ENCODE measurements around the gene IFT172.
"Not testable (repeated sequence)": the region's sequence is repeated elsewhere in the genome, so short reads cannot be mapped to it uniquely, and the experiment has no call there.

IFT172 gene, protein sequence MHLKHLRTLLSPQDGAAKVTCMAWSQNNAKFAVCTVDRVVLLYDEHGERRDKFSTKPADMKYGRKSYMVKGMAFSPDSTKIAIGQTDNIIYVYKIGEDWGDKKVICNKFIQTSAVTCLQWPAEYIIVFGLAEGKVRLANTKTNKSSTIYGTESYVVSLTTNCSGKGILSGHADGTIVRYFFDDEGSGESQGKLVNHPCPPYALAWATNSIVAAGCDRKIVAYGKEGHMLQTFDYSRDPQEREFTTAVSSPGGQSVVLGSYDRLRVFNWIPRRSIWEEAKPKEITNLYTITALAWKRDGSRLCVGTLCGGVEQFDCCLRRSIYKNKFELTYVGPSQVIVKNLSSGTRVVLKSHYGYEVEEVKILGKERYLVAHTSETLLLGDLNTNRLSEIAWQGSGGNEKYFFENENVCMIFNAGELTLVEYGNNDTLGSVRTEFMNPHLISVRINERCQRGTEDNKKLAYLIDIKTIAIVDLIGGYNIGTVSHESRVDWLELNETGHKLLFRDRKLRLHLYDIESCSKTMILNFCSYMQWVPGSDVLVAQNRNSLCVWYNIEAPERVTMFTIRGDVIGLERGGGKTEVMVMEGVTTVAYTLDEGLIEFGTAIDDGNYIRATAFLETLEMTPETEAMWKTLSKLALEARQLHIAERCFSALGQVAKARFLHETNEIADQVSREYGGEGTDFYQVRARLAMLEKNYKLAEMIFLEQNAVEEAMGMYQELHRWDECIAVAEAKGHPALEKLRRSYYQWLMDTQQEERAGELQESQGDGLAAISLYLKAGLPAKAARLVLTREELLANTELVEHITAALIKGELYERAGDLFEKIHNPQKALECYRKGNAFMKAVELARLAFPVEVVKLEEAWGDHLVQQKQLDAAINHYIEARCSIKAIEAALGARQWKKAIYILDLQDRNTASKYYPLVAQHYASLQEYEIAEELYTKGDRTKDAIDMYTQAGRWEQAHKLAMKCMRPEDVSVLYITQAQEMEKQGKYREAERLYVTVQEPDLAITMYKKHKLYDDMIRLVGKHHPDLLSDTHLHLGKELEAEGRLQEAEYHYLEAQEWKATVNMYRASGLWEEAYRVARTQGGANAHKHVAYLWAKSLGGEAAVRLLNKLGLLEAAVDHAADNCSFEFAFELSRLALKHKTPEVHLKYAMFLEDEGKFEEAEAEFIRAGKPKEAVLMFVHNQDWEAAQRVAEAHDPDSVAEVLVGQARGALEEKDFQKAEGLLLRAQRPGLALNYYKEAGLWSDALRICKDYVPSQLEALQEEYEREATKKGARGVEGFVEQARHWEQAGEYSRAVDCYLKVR (N-terminal part only)

DNA sequence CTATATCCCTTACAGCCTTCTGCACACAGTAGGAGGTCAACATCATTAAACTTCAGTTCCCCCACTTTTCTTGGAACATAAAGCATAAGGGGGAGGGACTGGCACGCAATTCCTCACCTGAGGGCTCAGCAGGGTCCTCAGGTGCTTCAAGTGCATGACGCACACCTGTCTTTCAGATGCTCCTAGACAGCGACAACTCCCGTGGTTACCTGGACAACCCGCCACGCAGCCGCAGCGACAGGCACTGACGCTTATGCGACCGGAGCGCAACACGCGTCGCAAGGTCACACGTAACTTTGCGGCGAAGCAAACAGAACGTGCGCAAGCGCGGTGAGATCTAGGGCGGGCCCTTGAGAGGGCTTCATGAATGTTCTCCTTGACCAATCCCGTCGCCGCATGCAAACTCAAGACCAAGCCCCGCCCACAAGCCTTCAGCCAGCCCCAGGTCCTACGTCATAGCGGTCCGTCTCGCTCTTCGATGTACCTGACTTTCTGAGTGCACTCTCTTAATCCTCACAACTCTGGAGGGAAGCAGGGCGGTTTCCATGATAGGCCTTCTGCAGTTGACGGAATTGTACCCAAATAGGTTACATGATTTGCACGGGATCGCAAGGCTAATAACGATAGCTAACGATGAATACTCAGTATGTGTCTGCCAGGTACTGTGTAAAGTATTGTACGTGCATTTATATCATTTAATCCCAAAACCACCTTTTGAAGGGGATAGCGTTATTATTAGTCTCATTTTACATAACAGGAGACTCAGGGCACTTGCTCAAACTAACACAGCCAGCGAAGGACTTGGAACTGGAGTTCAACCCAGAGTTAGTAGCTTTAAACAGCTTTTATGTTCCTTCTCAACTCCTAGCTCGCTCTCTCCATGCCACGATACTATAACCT lies at the start of gene IFT172:
TSS of gene IFT172 (minus strand) at position 246 of the 900 bp plus-strand sequence. CDS start at position 156, 90 bp downstream.
- Histone ChIP-seq H3K9ac (ENCODE audit: low read depth, low read length) (no peak within 1 kb of the TSS), H3K9me3 (ENCODE audit: insufficient read depth, low read length, severe bottlenecking) (no peaks in the 10 kb centered on the region), H3K79me2 (ENCODE audit: insufficient read depth, low read length) (no peaks in the 10 kb centered on the region), H4K20me1 (ENCODE audit: insufficient read depth, low read length) (no peaks in the 10 kb centered on the region), H3K27ac (ENCODE audit: low read length) (no peak within 1 kb of the TSS), H3K4me3 (ENCODE audit: low read depth in 1 of 2, low read length in 2 of 2) (no peak within 1 kb of the TSS), H3K4me2 (ENCODE audit: insufficient read depth, low read length) (no peak within 1 kb of the TSS), H3K27me3 (ENCODE audit: insufficient read depth, low read length, poor library complexity) (peaks cover 6% of the 10 kb centered on the region), H3K4me1 (ENCODE audit: insufficient read depth, low read length) (no peaks in the 10 kb centered on the region), H3K36me3 (ENCODE audit: insufficient read depth, low read length) (no peaks in the 10 kb centered on the region), H2AFZ (ENCODE audit: low read depth, low read length) (no peak within 1 kb of the TSS)
- TF ChIP-seq, protein P1, sequence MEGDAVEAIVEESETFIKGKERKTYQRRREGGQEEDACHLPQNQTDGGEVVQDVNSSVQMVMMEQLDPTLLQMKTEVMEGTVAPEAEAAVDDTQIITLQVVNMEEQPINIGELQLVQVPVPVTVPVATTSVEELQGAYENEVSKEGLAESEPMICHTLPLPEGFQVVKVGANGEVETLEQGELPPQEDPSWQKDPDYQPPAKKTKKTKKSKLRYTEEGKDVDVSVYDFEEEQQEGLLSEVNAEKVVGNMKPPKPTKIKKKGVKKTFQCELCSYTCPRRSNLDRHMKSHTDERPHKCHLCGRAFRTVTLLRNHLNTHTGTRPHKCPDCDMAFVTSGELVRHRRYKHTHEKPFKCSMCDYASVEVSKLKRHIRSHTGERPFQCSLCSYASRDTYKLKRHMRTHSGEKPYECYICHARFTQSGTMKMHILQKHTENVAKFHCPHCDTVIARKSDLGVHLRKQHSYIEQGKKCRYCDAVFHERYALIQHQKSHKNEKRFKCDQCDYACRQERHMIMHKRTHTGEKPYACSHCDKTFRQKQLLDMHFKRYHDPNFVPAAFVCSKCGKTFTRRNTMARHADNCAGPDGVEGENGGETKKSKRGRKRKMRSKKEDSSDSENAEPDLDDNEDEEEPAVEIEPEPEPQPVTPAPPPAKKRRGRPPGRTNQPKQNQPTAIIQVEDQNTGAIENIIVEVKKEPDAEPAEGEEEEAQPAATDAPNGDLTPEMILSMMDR (IDR thresholded peaks at IDR 0.05; ENCODE audit: borderline replicate concordance, extremely low read depth, low read length, poor library complexity, severe bottlenecking): no peak
- TF ChIP-seq EZH2 (IDR thresholded peaks at IDR 0.05; ENCODE audit: borderline replicate concordance, low read depth, low read length, severe bottlenecking): no peak
- DNase-seq (no peak), ATAC-seq (ENCODE audit: insufficient read depth, low read depth) (no peak)

DNA sequence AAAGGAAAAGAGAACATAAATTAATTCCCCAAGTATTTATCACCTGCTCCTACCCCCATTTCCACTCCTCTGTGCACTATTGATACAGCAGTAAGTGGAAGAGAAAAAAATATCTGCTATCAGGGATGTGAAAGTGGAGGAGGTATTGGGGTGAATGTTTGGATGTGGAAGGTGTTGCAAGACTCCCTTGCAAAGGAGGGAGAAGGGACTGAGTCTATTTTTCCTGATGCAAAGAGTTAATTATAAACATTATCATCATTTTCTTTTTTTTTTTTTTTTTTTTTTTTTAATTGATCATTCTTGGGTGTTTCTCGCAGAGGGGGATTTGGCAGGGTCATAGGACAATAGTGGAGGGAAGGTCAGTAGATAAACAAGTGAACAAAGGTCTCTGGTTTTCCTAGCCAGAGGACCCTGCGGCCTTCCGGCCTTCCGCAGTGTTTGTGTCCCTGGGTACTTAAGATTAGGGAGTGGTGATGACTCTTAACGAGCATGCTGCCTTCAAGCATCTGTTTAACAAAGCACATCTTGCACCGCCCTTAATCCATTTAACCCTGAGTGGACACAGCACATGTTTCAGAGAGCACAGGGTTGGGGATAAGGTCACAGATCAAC lies 49.4 kb upstream of the IFT172 start:
- not testable (repeated sequence) for H4K20me1 ChIP-seq (ENCODE audit: insufficient read depth, low read length); H3K4me2 ChIP-seq (ENCODE audit: insufficient read depth, low read length); H2AFZ ChIP-seq (ENCODE audit: low read depth, low read length); H3K9ac ChIP-seq (ENCODE audit: low read depth, low read length); H3K27me3 ChIP-seq (ENCODE audit: insufficient read depth, low read length, poor library complexity); H3K4me1 ChIP-seq (ENCODE audit: insufficient read depth, low read length); ATAC-seq (ENCODE audit: insufficient read depth, low read depth); H3K4me3 ChIP-seq (ENCODE audit: low read depth in 1 of 2, low read length in 2 of 2); H3K27ac ChIP-seq (ENCODE audit: low read length); H3K9me3 ChIP-seq (ENCODE audit: insufficient read depth, low read length, severe bottlenecking); H3K79me2 ChIP-seq (ENCODE audit: insufficient read depth, low read length); H3K36me3 ChIP-seq (ENCODE audit: insufficient read depth, low read length); DNase-seq

DNA sequence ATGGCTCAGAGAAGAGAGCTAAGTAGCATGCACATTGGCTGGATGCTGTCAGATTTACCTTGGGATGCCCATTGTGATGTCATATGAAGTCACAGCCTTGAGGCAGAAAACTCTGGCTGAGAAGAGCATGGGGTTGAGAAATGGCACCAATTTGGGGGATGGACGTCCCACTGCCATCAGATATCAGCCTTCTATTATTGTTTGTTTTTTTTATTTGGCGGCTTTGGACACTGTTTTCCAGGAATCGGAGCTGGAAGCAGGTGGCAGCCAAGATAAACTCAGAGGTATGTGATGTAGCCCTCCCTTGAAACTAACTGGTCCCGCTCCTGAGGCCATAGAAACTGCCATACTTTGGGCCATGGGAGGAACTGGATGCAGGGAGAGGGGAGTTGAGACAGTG lies 47.7 kb upstream of the IFT172 start:
- Histone ChIP-seq H4K20me1 (ENCODE audit: insufficient read depth, low read length) (no peaks in the 10 kb centered on the region), H3K27me3 (ENCODE audit: insufficient read depth, low read length, poor library complexity) (peaks cover 9% of the 10 kb centered on the region), H3K9ac (ENCODE audit: low read depth, low read length) (no peak overlapping the region), H3K36me3 (ENCODE audit: insufficient read depth, low read length) (no peaks in the 10 kb centered on the region), H2AFZ (ENCODE audit: low read depth, low read length) (no peak overlapping the region), H3K4me3 (ENCODE audit: low read depth in 1 of 2, low read length in 2 of 2) (no peak overlapping the region), H3K4me2 (ENCODE audit: insufficient read depth, low read length) (no peak overlapping the region), H3K27ac (ENCODE audit: low read length) (no peak overlapping the region), H3K79me2 (ENCODE audit: insufficient read depth, low read length) (no peaks in the 10 kb centered on the region), H3K9me3 (ENCODE audit: insufficient read depth, low read length, severe bottlenecking) (no peaks in the 10 kb centered on the region), H3K4me1 (ENCODE audit: insufficient read depth, low read length) (no peaks in the 10 kb centered on the region)
- ATAC-seq (ENCODE audit: insufficient read depth, low read depth): no peak
- TF ChIP-seq, protein P1 (IDR thresholded peaks at IDR 0.05; ENCODE audit: borderline replicate concordance, extremely low read depth, low read length, poor library complexity, severe bottlenecking): no peak
- TF ChIP-seq EZH2 (IDR thresholded peaks at IDR 0.05; ENCODE audit: borderline replicate concordance, low read depth, low read length, severe bottlenecking): no peak
- DNase-seq: no peak

Data from DND-41 (cell line).